COLO668 (cell line): ENCODE measurements around the gene NFKBIL1.
A peak's percentile ranks its signal among the peaks of the same experiment; 100 is the strongest.

Experiments
- DNase-seq: peaks from one replicate; lab custom pipeline; 2025; ENCODE audit not compliant: unreplicated experiment; lab: John Stamatoyannopoulos, UW

NFKBIL1 gene

DNA sequence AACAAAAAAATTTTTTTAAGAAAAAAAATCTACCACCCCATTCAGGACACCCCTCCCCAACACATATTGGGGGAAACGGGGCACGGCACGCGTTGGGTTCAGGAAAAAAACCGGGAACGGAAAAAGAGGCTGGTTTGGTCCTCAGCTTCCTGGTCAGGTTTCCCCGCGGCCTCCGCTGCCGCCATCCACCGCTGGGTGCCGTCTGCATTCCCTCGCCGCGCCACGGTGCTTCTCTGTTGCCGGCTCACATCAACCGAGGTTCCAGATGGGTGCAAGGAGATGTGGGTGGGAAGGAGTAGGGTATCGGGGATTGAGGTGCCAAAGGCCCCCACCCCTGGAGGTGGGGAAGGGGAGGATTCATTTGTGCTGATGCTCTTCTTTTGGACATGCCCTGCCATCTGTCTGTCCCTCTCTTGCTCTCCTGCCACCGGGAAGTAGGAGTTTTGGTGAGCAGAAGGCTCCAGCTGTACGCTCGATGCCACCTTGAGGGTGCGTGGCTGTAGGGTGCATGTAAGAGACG, 12.8 kb upstream of the NFKBIL1 start:
- DNase-seq = no peak

DNA sequence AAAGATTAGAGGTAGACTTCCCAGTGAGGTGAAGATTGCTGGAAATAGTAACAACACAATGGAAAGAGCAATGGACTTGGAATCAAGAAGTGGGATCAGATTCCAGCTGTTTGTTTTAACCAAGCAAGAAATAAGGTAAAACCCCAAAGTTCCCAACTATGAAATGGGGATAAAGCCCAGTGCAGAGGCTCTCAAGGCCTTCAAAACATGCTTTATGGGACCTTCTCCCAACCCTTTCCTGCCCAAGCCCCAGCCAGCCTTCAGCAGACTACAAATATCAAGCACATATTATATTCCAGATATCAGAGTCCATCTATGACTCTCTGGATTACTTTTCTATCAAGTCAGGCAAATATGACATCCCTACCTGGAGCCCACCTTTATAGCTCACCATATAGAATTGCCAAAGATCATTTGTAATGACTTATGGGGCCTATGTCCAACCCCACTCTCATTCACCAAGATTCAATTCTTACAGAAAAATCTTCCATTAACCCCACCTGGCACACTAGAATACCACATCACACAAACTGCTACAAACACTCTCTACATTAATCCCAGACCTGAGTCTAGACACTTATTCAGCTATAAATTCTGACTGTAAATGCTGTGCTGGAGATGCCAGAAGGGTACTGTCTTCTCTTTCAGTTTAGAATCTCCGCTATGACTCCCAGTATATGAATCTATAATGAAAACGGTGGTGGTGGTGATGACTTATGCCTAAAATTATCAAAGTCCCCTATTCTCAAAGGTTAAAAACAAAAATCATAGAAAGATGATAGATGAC, 11.7 kb upstream of the NFKBIL1 start:
- DNase-seq = no peak

DNA sequence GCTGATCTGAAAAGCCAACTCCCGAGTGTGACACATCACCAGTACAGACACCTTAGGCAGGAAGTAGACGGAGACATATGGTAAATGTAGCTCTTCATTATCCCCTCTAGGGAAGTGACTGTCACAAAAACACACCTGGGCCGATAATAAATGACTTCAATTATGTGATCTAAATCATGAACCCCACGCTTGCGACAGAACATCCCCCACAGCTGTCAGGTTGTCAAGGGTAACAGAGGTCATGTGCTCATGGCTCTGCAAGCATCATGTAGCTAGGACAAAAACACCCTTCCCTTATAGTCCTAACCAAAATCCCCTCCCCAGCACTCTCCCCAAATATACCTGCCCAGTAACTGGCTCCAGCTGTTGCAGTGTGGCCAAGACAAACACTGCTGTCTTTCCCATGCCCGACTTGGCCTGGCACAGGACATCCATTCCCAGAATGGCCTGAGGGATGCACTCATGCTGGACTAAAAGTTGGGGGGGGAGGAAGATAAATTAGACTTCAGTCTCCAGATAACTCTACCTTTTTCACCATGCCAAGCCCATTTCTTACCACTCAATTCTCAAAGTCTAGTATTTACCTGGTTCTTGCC, 8.5 kb upstream of the NFKBIL1 start:
- no peak for DNase-seq

DNA sequence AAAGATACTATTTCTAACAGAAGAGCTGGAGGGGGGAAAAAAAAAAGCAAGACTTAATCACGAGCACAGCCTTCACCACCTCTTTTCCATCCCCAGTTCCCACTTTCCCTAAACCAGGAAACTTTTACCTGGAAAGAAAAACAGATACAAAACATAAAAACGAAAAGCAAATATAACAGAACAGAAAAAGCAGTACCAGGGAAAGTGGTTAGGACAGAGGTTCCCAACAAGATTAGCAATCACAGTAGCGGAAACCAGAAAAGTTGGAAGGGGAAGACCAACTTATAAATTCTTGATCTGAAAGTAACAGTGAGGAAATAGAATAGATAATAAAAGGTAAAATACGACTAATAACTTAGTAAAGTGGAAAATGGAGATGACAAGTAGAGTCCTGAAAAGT, 6.8 kb upstream of the NFKBIL1 start:
- DNase-seq = no peak

DNA sequence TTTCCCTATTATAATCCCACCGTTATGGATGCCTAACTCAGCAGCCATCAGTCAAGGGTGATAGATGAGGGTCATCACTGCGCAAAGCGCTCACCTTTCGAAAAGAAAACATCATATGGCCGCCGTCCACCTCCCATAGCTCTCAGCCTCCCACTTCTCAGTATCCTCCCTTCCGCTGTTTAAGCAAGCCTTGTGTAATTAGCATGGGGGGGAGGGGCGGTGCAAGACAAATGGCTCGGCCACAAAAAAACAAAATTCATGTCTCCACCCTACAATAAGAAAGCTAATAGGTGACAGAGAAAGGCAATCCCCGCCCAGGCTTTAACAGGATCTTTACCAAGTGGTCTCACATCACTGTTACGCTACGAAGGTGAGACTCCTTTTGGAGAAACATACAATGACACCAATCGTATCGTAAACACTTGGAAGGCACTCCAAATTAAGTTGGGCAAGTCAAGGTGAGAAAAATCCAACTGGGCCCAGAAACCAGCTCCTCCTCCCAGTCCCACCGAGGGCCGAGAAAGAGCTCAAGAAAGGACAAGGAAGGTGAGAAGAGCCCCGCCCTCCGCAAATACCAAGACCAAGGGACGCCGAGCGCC, 6.2 kb upstream of the NFKBIL1 start:
- peak; percentile 40 for DNase-seq

DNA sequence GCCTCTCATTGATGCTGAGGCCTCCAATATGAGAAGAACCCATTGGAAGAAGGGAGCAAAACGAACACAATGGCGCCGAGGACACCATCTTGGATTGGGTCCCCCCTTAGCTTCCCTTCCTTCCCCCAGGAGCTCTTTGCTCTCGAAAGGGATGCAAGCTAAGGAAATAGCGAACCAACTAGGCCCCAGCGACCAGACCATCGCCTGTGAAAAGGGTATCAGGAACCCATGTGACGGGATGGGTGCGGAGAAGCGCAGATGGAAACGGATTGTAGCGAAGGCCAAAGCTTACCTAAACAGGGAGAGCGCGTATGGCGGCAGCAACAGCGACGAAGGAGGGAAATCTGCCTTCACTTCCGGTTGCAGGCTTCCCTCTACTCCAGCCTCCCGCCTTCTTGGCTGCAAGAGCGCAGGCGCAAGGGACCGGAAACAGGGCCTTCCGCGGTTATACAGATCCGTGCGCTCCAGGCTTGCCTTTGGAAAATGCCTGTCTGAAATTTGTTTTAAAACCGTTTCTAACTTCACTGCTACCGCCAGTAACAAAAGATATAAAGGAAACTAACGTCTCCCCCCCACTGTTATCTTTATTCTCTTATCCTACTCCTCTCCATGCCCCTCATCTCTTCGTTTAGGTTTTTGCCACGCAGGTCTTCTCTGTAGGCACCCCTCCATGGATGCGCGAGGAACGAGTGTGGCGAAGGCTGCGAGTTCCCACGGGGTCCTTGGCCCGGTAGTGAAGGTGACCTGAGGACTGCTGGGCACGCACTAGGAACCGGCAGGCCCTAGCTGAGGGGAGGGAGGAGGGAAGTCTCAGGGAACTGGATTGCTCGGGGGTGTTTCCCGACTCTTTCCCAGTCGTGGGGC, 5.5 kb upstream of the NFKBIL1 start, which contains the start of gene DDX39B:
Gene DDX39B (minus strand): TSS at position 346 of the 864 bp plus-strand sequence. CDS start 1,471 bp downstream, outside the sequence.
- peak; percentile 92 for DNase-seq

DNA sequence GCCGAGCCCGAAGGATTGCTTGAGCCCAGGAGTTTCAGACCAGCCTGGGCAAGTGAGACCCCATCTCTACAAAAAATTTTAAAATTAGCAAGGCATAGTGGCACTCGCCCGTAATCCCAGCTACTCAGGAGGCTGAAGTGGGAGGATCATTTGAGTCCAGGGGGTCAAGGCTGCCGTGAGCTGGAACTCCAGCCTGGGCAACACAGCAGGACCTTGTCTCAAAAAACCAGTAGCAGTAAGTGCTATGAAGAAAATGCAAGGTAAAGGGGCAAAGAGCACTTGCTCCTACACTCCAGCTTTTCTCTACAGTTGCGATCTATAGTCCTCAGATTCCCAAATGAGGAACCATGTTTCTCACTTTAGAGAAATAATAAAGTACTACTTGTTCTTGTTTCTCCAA, 3.8 kb upstream of the NFKBIL1 start:
- no peak for DNase-seq

DNA sequence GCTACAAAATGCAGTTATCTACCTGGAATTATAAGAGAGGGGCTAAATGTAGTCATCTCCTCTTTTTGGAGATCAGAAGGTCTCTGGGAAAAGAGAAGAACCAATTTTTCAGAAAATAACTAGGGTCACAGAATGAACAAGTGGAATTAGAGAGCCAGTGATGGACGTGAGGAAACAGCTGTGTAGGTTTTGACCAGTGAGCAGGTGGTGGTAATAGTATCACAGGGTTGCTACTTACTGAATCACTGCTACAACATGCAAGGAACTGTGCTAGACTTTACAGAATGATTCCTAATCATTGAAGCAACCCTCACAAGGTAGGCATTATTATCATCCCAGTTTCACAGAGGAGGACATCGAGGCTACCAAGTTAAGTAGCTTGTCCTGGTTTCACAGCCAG, 2.7 kb upstream of the NFKBIL1 start:
- no peak for DNase-seq

DNA sequence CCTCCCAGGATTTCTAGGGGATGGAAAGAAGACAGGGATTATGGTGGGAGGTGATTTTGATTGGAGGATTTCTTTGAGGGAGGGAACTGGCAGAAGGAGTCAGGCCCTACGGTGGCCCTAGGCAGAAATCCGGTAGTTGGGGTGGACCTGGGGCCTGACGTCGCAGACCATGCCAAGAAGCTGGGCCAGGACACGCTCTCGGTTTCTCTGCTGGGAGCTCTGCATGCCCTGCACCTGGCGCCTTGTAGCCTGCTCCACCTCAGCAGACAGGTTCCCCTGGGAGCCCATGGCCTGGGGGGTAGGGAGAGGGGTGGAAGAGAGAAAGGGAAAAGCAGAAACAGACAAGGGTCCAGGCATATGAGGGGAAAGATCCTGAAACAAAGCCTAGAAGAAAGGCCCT, 2.1 kb upstream of the NFKBIL1 start:
- no peak for DNase-seq

DNA sequence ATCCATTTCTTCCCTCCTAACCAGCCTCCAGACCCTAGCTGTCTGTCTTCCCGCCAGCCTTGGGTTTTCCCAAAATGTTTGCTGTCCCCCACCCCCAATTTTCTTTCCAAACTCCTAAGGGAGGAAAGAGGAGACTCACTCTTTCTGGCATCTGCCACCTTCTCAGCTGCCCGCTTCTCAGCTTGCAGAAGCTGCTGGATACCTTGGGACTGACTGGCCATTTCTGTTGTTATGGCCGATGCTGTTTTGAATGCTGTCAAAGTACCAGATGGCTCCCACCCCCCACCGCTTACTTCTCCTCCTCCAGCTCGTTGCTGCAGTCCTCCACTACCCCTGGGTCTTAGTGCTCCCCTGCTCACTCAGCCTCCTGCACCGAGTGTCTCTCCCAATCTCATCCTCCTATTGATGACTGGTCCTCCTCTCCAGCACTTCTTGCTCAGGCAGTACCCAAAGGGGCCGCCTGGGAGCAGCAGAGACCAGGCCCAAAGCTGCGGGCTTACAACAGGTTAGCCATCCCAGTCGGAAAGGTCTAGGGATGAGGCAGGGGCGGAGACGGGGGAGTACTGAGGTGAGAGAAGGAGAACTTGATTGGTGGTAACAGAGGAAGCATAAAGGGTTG, 960 bp upstream of the NFKBIL1 start, which contains the start of gene ATP6V1G2:
Gene ATP6V1G2 (minus strand): TSS at position 270 of the 619 bp plus-strand sequence. CDS start 49 bp downstream, at position 221.
- peak; percentile 85 for DNase-seq

DNA sequence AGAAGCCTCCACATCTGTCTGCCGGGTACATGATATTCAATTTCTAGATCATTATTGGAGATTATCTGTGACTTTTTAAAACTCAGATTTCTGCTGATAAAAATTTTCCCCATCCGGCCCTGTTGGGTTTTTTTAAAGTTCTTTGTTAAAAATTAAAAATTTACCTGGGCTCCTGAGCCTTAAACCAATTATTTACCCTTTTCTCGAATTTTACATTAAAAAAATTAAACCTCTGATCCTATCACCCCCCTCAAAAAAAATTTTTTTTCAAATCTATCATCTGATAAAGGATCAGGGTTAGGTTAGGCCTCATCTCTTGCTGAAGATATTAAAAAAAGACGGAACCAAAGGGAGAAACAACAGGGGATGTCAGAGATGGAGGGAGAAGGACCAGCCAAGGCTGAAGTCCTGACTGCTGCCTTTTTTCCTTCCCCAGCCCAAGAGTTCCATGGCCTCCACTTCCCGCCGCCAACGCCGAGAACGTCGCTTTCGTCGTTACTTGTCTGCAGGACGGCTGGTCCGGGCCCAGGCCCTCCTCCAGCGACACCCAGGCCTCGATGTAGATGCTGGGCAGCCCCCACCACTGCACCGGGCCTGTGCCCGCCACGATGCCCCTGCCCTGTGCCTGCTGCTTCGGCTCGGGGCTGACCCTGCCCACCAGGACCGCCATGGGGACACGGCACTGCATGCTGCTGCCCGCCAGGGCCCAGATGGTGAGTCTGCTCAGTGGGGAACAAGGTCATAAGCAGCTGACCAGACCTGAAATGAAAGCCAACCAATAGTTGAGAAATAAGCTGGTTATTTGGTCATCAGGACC, 527 bp downstream of the NFKBIL1 start:
- DNase-seq = peak; percentile 40

DNA sequence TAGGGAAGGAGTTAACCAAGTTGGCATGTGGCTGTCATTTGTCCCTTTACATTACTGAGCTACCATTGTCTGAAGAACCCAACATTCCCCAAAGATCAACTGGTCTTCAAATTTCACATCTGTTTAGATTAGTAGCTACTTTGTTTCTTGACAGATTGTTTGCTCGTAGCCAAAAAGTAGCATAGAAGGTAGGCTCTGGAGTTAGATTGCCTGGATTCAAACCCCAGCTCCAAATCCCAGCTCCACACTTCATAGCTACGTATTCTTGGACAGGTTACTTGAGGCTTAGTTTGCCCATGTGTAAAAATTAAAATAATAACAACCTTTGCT, 1.1 kb downstream of the NFKBIL1 start:
- DNase-seq = no peak

DNA sequence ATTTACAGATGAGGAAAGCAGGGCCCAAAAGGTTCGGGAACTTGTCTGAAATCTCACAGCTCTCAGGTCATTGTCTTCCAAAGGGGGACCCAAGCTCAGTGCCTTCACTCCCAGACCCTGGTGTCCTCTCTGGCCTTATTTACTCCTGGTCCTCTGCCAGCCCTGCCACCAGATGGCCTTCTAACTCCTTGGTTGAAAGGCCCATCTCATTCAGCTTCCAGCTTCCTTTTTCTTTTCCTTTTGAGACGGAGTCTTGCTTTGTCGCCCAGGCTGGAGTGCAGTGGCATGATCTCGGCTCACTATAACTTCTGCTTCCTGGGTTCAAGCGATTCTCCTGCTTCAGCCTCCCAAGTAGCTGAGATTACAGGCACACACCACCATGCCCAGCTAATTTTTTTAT, 4.0 kb downstream of the NFKBIL1 start:
- DNase-seq = peak; percentile 2

DNA sequence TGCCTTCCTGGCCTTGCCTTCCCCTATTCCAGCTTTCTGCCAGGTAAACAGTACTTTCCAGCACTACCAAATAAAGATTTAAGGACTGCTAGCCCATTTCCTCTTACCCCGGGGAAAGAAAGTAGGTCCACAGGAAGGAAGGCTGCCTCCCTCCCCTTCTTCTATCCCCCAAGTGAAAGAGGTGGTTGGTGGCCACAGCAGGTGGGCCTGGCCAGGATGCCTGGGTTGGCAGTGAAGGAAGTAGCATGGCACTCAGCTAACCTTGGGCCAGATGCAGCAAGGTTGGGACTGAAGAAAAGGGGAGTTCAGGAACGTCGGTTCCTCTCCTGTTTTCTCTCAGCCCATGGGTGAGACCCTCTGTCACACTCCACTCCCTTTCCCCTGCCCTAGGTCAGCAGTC, 8.9 kb downstream of the NFKBIL1 start:
- no peak for DNase-seq

DNA sequence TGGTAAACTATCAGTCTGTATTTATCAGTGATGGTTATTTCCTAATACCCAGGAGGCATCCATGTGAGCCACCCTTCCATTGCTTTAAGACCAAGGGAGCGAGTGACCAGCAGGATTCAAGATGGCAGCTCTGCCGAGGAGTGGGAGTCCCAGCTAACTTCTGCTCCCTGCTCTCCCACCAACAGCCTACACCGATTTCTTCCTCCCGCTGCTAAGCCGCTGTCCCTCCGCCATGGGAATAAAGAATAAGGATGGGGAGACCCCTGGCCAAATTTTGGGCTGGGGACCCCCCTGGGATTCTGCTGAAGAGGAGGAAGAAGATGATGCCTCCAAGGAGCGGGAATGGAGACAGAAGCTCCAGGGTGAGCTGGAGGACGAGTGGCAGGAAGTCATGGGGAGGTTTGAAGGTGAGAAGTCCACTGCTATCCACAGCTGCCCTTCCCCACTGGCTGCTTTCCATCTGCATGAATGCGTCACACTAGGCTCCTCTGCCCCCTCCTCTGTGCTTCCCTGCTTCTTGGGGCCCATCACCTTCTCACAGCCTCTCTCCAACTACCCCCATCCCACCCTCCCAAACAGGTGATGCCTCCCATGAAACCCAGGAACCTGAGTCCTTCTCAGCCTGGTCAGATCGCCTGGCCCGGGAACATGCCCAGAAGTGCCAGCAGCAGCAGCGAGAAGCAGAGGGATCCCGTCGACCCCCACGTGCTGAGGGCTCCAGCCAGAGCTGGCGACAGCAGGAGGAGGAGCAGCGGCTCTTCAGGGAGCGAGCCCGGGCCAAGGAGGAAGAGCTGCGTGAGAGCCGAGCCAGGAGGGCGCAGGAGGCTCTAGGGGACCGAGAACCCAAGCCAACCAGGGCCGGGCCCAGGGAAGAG, 10.3 kb downstream of the NFKBIL1 start:
- no peak for DNase-seq

DNA sequence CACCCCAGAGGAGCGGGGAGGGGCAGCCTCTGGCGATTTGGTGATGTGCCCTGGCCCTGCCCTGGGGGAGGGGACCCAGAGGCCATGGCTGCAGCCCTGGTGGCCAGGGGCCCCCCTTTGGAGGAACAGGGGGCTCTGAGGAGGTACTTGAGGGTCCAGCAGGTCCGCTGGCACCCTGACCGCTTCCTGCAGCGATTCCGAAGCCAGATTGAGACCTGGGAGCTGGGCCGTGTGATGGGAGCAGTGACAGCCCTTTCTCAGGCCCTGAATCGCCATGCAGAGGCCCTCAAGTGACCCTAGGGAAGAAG, 10.9 kb downstream of the NFKBIL1 start:
- no peak for DNase-seq

DNA sequence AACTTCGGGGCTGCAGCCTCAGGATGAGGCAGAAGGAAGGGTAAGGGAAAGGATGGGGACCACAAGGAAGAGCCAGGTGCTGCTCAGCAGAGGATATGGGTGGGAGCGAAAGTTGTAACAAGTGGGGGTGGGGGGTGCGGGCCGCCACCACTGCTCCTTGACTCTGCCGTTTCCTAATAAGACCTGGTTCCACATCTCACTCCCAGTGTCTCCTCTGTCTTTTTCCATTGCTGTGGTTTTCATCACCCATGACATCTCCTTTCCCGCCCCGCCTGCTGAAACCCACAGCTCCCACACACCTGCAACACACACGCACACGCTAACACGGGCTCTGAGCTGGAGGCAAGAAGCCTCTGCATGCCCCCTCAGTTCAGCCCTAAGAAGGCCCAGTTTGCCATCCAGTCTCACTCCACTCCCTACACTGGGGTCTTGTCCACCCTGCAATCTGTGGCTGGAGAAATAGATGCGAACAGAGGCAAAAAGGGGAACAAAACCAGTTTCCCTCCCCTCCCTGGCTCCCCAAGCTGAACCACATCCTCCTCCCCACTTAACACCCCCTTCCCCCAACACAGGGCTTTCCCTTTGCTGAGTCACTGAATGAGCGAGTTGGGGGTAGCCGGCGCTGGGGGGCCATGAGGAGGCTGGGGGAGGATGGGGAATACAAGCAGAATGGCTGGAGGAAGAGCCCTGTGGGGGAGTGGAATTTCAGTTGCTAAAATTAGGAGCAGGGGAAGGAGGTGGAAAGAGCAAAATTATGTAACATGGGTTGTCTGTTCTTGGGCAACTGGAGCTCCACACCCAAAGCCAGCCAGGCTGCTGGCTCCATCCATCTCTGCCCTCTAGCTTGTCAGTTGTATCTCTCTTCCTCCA, 11.5 kb downstream of the NFKBIL1 start:
- no peak for DNase-seq

DNA sequence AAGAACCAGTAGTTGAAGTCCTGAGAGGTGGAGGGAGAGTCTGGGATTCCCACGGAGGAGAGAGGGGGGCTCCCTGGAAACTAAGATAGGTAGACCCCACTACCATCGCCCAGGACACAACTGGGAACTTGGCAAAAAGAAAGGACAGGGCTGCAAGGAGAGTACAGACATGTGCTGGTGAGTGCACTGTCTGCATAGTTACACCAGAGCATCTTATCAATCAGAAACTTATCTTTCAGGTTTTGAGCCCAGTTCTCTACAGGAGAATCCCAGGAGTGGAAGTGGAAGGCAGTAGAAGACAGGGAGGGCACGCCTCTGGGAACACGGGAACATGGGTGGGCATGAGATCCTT, 12.2 kb downstream of the NFKBIL1 start:
- DNase-seq = no peak
